Testis (tissue), 2 donors: ENCODE results near the gene SLX9.

Experiments used
- CTCF ChIP-seq, 3 experiments: fragments of 450-650 bp in 2 of 3; fragments of 200-600 bp in 1 of 3; sonication (generic) in 1 of 3; IDR thresholded peaks; one replicate each; pipeline ENCODE4 v1.5.1; 2016 to 2019; ENCODE audit warnings: antibody characterized with exemption in 3 of 3, mild to moderate bottlenecking in 2 of 3, moderate library complexity in 1 of 3
- POLR2A ChIP-seq: fragments of 450-650 bp; IDR thresholded peaks from one replicate; pipeline ENCODE4 v1.6.1; 2017; ENCODE audit warnings: antibody characterized with exemption, mild to moderate bottlenecking, moderate library complexity

DNA sequence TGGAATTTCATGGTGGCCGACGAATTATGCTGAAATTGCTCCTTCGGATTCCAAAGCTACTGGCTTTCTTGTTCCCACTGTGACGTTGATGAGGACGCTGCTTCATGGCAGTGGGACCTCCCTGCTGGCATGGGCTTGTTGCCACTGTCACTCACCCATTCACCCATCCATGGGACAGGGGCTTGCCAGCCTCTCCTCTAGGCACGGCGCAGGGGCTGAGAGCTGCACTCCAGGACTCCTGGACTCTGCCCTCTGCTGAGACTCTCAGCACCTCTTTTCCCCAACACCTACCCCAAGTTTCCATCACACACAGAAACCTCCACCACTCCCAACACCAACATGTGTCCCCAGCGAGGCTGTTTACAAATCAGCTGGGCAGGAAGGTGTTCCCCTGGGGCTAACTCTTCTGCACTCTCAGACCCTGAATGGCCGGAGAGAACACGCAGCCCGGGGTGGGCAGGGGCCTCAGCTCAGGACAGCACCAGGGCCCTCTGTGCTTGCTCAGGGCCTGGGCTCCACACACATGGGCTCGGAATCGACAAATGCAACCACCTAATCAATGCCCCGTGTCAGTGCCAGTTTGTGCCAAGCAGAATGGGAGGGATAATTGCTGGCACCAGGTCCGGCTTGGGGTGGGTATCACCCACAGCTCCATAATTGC is 22.3 kb upstream of the SLX9 start:
- TF ChIP-seq CTCF (IDR thresholded peaks at IDR 0.05) (no peak), POLR2A (no peak)
